Adipocyte (in vitro differentiated cells): ENCODE measurements around the gene SLC9A5.

Source experiments
- DNase-seq: peaks from one replicate; pipeline ENCODE4 v3.0.0-alpha.2; 2015; ENCODE audit warnings: low read depth
- H3K27me3 ChIP-seq: replicated peaks from 2 replicates; pipeline ENCODE4 v1.7.0; 2013; ENCODE audit warnings: mild to moderate bottlenecking, low read length, moderate library complexity; ENCODE audit not compliant: control insufficient read depth, insufficient read depth
- H3K36me3 ChIP-seq: 2 replicates; pipeline ENCODE4 v1.7.0; 2013; ENCODE audit warnings: low read length, mild to moderate bottlenecking, moderate library complexity; ENCODE audit not compliant: control insufficient read depth, insufficient read depth, severe bottlenecking
- H3K4me1 ChIP-seq: 2 replicates; pipeline ENCODE4 v1.7.0; 2013; ENCODE audit warnings: mild to moderate bottlenecking, low read length, moderate library complexity; ENCODE audit not compliant: control insufficient read depth, insufficient read depth
- H3K4me3 ChIP-seq: 2 replicates; pipeline ENCODE4 v1.7.0; 2013; ENCODE audit warnings: mild to moderate bottlenecking, low read length, moderate library complexity
- H3K9ac ChIP-seq: 2 replicates; pipeline ENCODE4 v1.7.0; 2013; ENCODE audit warnings: mild to moderate bottlenecking, low read length, moderate library complexity
- H3K9me3 ChIP-seq: 2 replicates; pipeline ENCODE4 v1.7.0; 2013; ENCODE audit warnings: mild to moderate bottlenecking, low read length, moderate library complexity; ENCODE audit not compliant: control insufficient read depth

The SLC9A5 gene

GRCh38 chr16:67254801-67255552, 6.2 kb downstream of the SLC9A5 start:
- H3K9ac ChIP-seq, result no peak overlapping the region
- H3K27me3 ChIP-seq, result no peaks in the 10 kb centered on the region
- H3K36me3 ChIP-seq, result no peaks in the 10 kb centered on the region
- H3K4me3 ChIP-seq, result no peak overlapping the region
- H3K4me1 ChIP-seq, result peaks cover 16% of the 10 kb centered on the region
- DNase-seq, result no peak
- no peaks in the 10 kb centered on the region for H3K9me3 ChIP-seq

- Histone ChIP-seq H3K27me3 (no peaks in the 10 kb centered on the region), H3K9me3 (no peaks in the 10 kb centered on the region), H3K36me3 (no peaks in the 10 kb centered on the region), H3K9ac (no peak overlapping the region), H3K4me1 (peaks cover 15% of the 10 kb centered on the region), H3K4me3 (no peak overlapping the region)
- no peak for DNase-seq
Measured at GRCh38 chr16:67255553-67256221, 6.9 kb downstream of the SLC9A5 start.

GRCh38 chr16:67256701-67257230, 8.0 kb downstream of the SLC9A5 start:
- Histone ChIP-seq H3K4me3 (no peak overlapping the region), H3K9me3 (no peaks in the 10 kb centered on the region)
- no peak for DNase-seq

GRCh38 chr16:67257486-67258160, 8.8 kb downstream of the SLC9A5 start:
- Histone ChIP-seq H3K9ac (no peak overlapping the region), H3K36me3 (no peaks in the 10 kb centered on the region), H3K4me3 (no peak overlapping the region), H3K9me3 (no peaks in the 10 kb centered on the region), H3K27me3 (no peaks in the 10 kb centered on the region), H3K4me1 (peaks cover 16% of the 10 kb centered on the region)
- no peak for DNase-seq

More at GRCh38 chr16:67256701-67257230, 8.0 kb downstream of the SLC9A5 start:
- H3K27me3 ChIP-seq, result no peaks in the 10 kb centered on the region
- H3K4me1 ChIP-seq, result peaks cover 19% of the 10 kb centered on the region
- H3K36me3 ChIP-seq, result no peaks in the 10 kb centered on the region
- H3K9ac ChIP-seq, result no peak overlapping the region

- Histone ChIP-seq H3K4me3 (no peak overlapping the region), H3K4me1 (peaks cover 14% of the 10 kb centered on the region), H3K36me3 (no peaks in the 10 kb centered on the region), H3K9ac (no peak overlapping the region), H3K27me3 (no peaks in the 10 kb centered on the region), H3K9me3 (no peaks in the 10 kb centered on the region)
- DNase-seq, result no peak
Measured at GRCh38 chr16:67258161-67258835, 9.5 kb downstream of the SLC9A5 start.

- no peak for DNase-seq
- H3K27me3 ChIP-seq, result no peaks in the 10 kb centered on the region
Measured at GRCh38 chr16:67259705-67260104, 10.9 kb downstream of the SLC9A5 start.

GRCh38 chr16:67260426-67261063, 11.8 kb downstream of the SLC9A5 start:
- peak; percentile 80 for DNase-seq
- Histone ChIP-seq H3K9ac (no peak overlapping the region), H3K4me1 (peaks cover 22% of the 10 kb centered on the region), H3K27me3 (no peaks in the 10 kb centered on the region), H3K9me3 (no peaks in the 10 kb centered on the region), H3K4me3 (no peak overlapping the region), H3K36me3 (no peaks in the 10 kb centered on the region)

More at GRCh38 chr16:67259705-67260104, 10.9 kb downstream of the SLC9A5 start:
- Histone ChIP-seq H3K9ac (no peak overlapping the region), H3K4me3 (no peak overlapping the region), H3K36me3 (no peaks in the 10 kb centered on the region), H3K9me3 (no peaks in the 10 kb centered on the region), H3K4me1 (peaks cover 18% of the 10 kb centered on the region)

GRCh38 chr16:67263201-67263600, 14.4 kb downstream of the SLC9A5 start:
- H3K4me1 ChIP-seq, result peaks cover 23% of the 10 kb centered on the region
- no peak overlapping the region for H3K9ac ChIP-seq
- no peak for DNase-seq
- no peak overlapping the region for H3K4me3 ChIP-seq
- H3K27me3 ChIP-seq, result no peaks in the 10 kb centered on the region
- H3K9me3 ChIP-seq, result no peaks in the 10 kb centered on the region
- no peaks in the 10 kb centered on the region for H3K36me3 ChIP-seq

- no peaks in the 10 kb centered on the region for H3K9me3 ChIP-seq
- no peak overlapping the region for H3K4me3 ChIP-seq
- no peaks in the 10 kb centered on the region for H3K27me3 ChIP-seq
- no peak overlapping the region for H3K9ac ChIP-seq
- no peak for DNase-seq
- no peaks in the 10 kb centered on the region for H3K36me3 ChIP-seq
- H3K4me1 ChIP-seq, result peaks cover 29% of the 10 kb centered on the region
Measured at GRCh38 chr16:67264277-67264676, 15.5 kb downstream of the SLC9A5 start.

GRCh38 chr16:67264866-67265265, 16.1 kb downstream of the SLC9A5 start:
- Histone ChIP-seq H3K36me3 (no peaks in the 10 kb centered on the region), H3K27me3 (no peaks in the 10 kb centered on the region), H3K9me3 (no peaks in the 10 kb centered on the region), H3K9ac (no peak overlapping the region), H3K4me1 (peaks cover 35% of the 10 kb centered on the region), H3K4me3 (no peak overlapping the region)
- DNase-seq, result no peak
